GM21390 (cell line): ENCODE results near the gene RAP1GAP2.

Source experiments
- ATAC-seq: cut with Tn5 transposase; IDR thresholded peaks from one replicate; pipeline ENCODE4 v1.9.1; 2021; ENCODE audit not compliant: unreplicated experiment

The RAP1GAP2 gene

GRCh38 chr17:2852221-2852620, 56.0 kb downstream of the RAP1GAP2 start:
- no peak for ATAC-seq

GRCh38 chr17:2852729-2853282, 56.6 kb downstream of the RAP1GAP2 start:
- no peak for ATAC-seq

- ATAC-seq: no peak
These were observed 57.3 kb downstream of the RAP1GAP2 start for GRCh38 chr17:2853283-2854142.

GRCh38 chr17:2854143-2855055, 58.2 kb downstream of the RAP1GAP2 start:
- no peak for ATAC-seq

GRCh38 chr17:2855063-2855600, 58.9 kb downstream of the RAP1GAP2 start:
- no peak for ATAC-seq

- ATAC-seq: no peak
These were observed 60.5 kb downstream of the RAP1GAP2 start for GRCh38 chr17:2856727-2857126.

GRCh38 chr17:2860045-2860444, 63.8 kb downstream of the RAP1GAP2 start:
- no peak for ATAC-seq

- no peak for ATAC-seq
These were observed 64.6 kb downstream of the RAP1GAP2 start for GRCh38 chr17:2860883-2861282.

GRCh38 chr17:2862197-2862596, 66.0 kb downstream of the RAP1GAP2 start:
- no peak for ATAC-seq

- ATAC-seq: no peak
These were observed 67.0 kb downstream of the RAP1GAP2 start for GRCh38 chr17:2863204-2863603.

GRCh38 chr17:2865228-2865627, 69.0 kb downstream of the RAP1GAP2 start:
- ATAC-seq: no peak

- ATAC-seq: no peak
These were observed 71.5 kb downstream of the RAP1GAP2 start for GRCh38 chr17:2867441-2868424.

- no peak for ATAC-seq
These were observed 73.4 kb downstream of the RAP1GAP2 start for GRCh38 chr17:2869604-2870003.

GRCh38 chr17:2871205-2871604, 75.0 kb downstream of the RAP1GAP2 start:
- no peak for ATAC-seq

- ATAC-seq: no peak
These were observed 75.5 kb downstream of the RAP1GAP2 start for GRCh38 chr17:2871720-2872119.

- no peak for ATAC-seq
These were observed 76.0 kb downstream of the RAP1GAP2 start for GRCh38 chr17:2872282-2872681.

GRCh38 chr17:2874189-2874686, 78.0 kb downstream of the RAP1GAP2 start:
- ATAC-seq: no peak

GRCh38 chr17:2875608-2876007, 79.4 kb downstream of the RAP1GAP2 start:
- ATAC-seq: no peak

GRCh38 chr17:2876467-2876866, 80.2 kb downstream of the RAP1GAP2 start:
- ATAC-seq: no peak

- ATAC-seq: no peak
These were observed 82.6 kb downstream of the RAP1GAP2 start for GRCh38 chr17:2878751-2879254.
